CD4-positive, alpha-beta T cell (primary cell): Measurements from ENCODE around the gene NUP210L. TPM values are rescaled to one million over a fixed set of nuclear protein-coding genes. Genes with fewer than 3 reads are reported as not detected.

Experiments
- ATAC-seq: fragments of 200-7000 bp; cut with Tn5 transposase; one replicate; pipeline ENCODE4 v1.10.0; 2022; ENCODE audit warnings: mild to moderate bottlenecking; ENCODE audit not compliant: poor library complexity
- CTCF ChIA-PET: fragments of 350-600 bp; sonication (Branson Sonifier 250); formaldehyde crosslinking; loops from one replicate; lab custom pipeline; 2021; ENCODE audit warnings: antibody characterized with exemption, inconsistent platforms; lab: Charles Lee
- POLR2A ChIA-PET: fragments of 350-600 bp; sonication (Branson Sonifier 250); formaldehyde crosslinking; loops from one replicate; lab custom pipeline; 2021; ENCODE audit warnings: antibody characterized with exemption, inconsistent platforms; lab: Charles Lee
- DNase-seq, 14 experiments: peaks; one replicate each; pipeline ENCODE4 v3.0.0-alpha.2; 2013 to 2020; ENCODE audit warnings: mixed read lengths in 2 of 14
- H3K27ac ChIP-seq, 2 donors: one replicate each; pipeline versions ENCODE4 v1.5.1 to v1.7.0; 2013; ENCODE audit warnings: low read length in 2 of 2, low read depth in 1 of 2, mild to moderate bottlenecking in 1 of 2
- H3K27me3 ChIP-seq, 2 experiments: 1 replicate in 1 of 2; 2 replicates in 1 of 2; pipeline versions ENCODE4 v1.6.1 to v1.7.0; 2013; ENCODE audit warnings: low read length in 2 of 2, control low read depth in 1 of 2, mild to moderate bottlenecking in 1 of 2, moderate library complexity in 1 of 2; ENCODE audit not compliant: insufficient read depth in 2 of 2, control insufficient read depth in 1 of 2
- H3K36me3 ChIP-seq: one replicate; pipeline ENCODE4 v1.6.1; 2013; ENCODE audit warnings: low read length, control low read depth; ENCODE audit not compliant: insufficient read depth
- H3K4me1 ChIP-seq: one replicate; pipeline ENCODE4 v1.6.1; 2013; ENCODE audit warnings: low read length, control low read depth; ENCODE audit not compliant: insufficient read depth
- H3K4me3 ChIP-seq: one replicate; pipeline ENCODE4 v1.5.1; 2013; ENCODE audit warnings: mild to moderate bottlenecking, low read length, moderate library complexity
- H3K9me3 ChIP-seq, 2 experiments: 1 replicate in 1 of 2; 2 replicates in 1 of 2; pipeline versions ENCODE4 v1.6.1 to v1.7.0; 2013; ENCODE audit warnings: low read length in 2 of 2, mild to moderate bottlenecking in 2 of 2, control low read depth in 1 of 2, moderate library complexity in 1 of 2; ENCODE audit not compliant: control insufficient read depth in 1 of 2, insufficient read depth in 1 of 2
- H3K27ac Mint-ChIP-seq: one replicate; pipeline ENCODE4 v1.8.0; 2020; ENCODE audit warnings: mixed read lengths
- H3K27me3 Mint-ChIP-seq: one replicate; pipeline ENCODE4 v1.8.0; 2021; ENCODE audit warnings: mixed read lengths
- H3K36me3 Mint-ChIP-seq: one replicate; pipeline ENCODE4 v1.8.0; 2021; ENCODE audit warnings: low read depth, mixed read lengths
- H3K4me1 Mint-ChIP-seq: one replicate; pipeline ENCODE4 v1.8.0; 2021; ENCODE audit warnings: low read depth, mixed read lengths
- H3K4me3 Mint-ChIP-seq: one replicate; pipeline ENCODE4 v1.8.0; 2020; ENCODE audit warnings: mild to moderate bottlenecking, mixed read lengths
- H3K9me3 Mint-ChIP-seq: one replicate; pipeline ENCODE4 v1.8.0; 2020; ENCODE audit warnings: mixed read lengths
- CTCF ChIP-seq: fragments of 200-600 bp; IDR thresholded peaks from one replicate; pipeline ENCODE4 v1.8.0; 2022; ENCODE audit warnings: antibody characterized with exemption, mild to moderate bottlenecking
- intact Hi-C, 2 experiments: fragments of 100-400 bp; cut with DNase I in 1 of 2; cut with micrococcal nuclease in 1 of 2; formaldehyde crosslinking; loops; one replicate each; pipeline versions ENCODE4 v1.15.1 to v1.9.0; 2023 to 2025; cut with DNase I, micrococcal nuclease
- total RNA-seq, 174 experiments: library from RNA in 2 of 174; stranded (reverse) in 2 of 174; gene quantifications; one replicate each; pipeline ENCODE4 v1.2.3 and lab custom pipeline; 2021 to 2026

The NUP210L gene
- total RNA-seq, 2 experiments from 2014 or later = 0.03 to 0.08 TPM

GRCh38 chr1:154095456-154096060, 59.3 kb downstream of the NUP210L start:
- no peak for ATAC-seq
- Mint-ChIP-seq H3K9me3 (no peaks in the 10 kb centered on the region), H3K27ac (no peak overlapping the region), H3K4me1 (no peaks in the 10 kb centered on the region), H3K36me3 (no peaks in the 10 kb centered on the region), H3K27me3 (no peaks in the 10 kb centered on the region), H3K4me3 (no peak overlapping the region)
- Histone ChIP-seq H3K27ac (no peak overlapping the region), H3K9me3 (no peaks in the 10 kb centered on the region), H3K27me3 (no peaks in the 10 kb centered on the region), H3K4me1 (no peaks in the 10 kb centered on the region), H3K4me3 (no peak overlapping the region), H3K36me3 (no peaks in the 10 kb centered on the region)
- intact Hi-C loops = no loop called here
- TF ChIP-seq CTCF = no peak
- ChIA-PET CTCF (no interaction called here), POLR2A (no interaction called here)
- no peak for DNase-seq

GRCh38 chr1:154094411-154094810, 60.5 kb downstream of the NUP210L start:
- Mint-ChIP-seq H3K4me1 (no peaks in the 10 kb centered on the region), H3K36me3 (no peaks in the 10 kb centered on the region), H3K27ac (no peak overlapping the region), H3K27me3 (no peaks in the 10 kb centered on the region), H3K9me3 (no peaks in the 10 kb centered on the region), H3K4me3 (no peak overlapping the region)
- Histone ChIP-seq H3K36me3 (no peaks in the 10 kb centered on the region), H3K4me1 (no peaks in the 10 kb centered on the region), H3K27ac (no peak overlapping the region), H3K9me3 (no peaks in the 10 kb centered on the region), H3K27me3 (no peaks in the 10 kb centered on the region), H3K4me3 (no peak overlapping the region)
- intact Hi-C loops = no loop called here
- DNase-seq = no peak
- POLR2A ChIA-PET = no interaction called here
- ATAC-seq = no peak
- CTCF ChIA-PET = no interaction called here
- TF ChIP-seq CTCF = no peak

GRCh38 chr1:154093699-154094098, 61.2 kb downstream of the NUP210L start:
- H3K9me3 Mint-ChIP-seq = no peaks in the 10 kb centered on the region
- no peak overlapping the region for H3K27ac Mint-ChIP-seq
- Histone ChIP-seq H3K4me1 (no peaks in the 10 kb centered on the region), H3K36me3 (no peaks in the 10 kb centered on the region), H3K27ac (no peak overlapping the region), H3K9me3 (no peaks in the 10 kb centered on the region), H3K4me3 (no peak overlapping the region), H3K27me3 (no peaks in the 10 kb centered on the region)
- H3K36me3 Mint-ChIP-seq = no peaks in the 10 kb centered on the region
- CTCF ChIA-PET = no interaction called here
- no peak for TF ChIP-seq CTCF
- intact Hi-C loops = no loop called here
- POLR2A ChIA-PET = no interaction called here
- no peak overlapping the region for H3K4me3 Mint-ChIP-seq
- H3K27me3 Mint-ChIP-seq = no peaks in the 10 kb centered on the region
- DNase-seq = no peak
- no peaks in the 10 kb centered on the region for H3K4me1 Mint-ChIP-seq
- ATAC-seq = no peak
